Karpas-422 (cell line): ENCODE results near the gene CHST11. TPM values are rescaled to one million over a fixed set of nuclear protein-coding genes. Genes with fewer than 3 reads are reported as not detected.

ENCODE experiments used
- DNase-seq: peaks from one replicate; pipeline ENCODE4 v3.0.0-alpha.2; 2015
- H2AFZ ChIP-seq: fragments of 200-600 bp; sonication (generic); 2 replicates; pipeline ENCODE4 v1.6.1; 2014; ENCODE audit warnings: antibody characterized with exemption, low read length, mixed read lengths
- H3K27ac ChIP-seq: fragments of 200-600 bp; sonication (generic); 2 replicates; pipeline ENCODE4 v1.5.1; 2014; ENCODE audit warnings: mild to moderate bottlenecking, low read length, moderate library complexity
- H3K27me3 ChIP-seq: fragments of 200-600 bp; sonication (generic); 2 replicates; pipeline ENCODE4 v1.6.1; 2014; ENCODE audit warnings: low read length, mixed read lengths
- H3K36me3 ChIP-seq: fragments of 200-600 bp; sonication (generic); 2 replicates; pipeline ENCODE4 v1.6.1; 2014; ENCODE audit warnings: low read length, mixed read lengths; ENCODE audit not compliant: insufficient read depth
- H3K4me1 ChIP-seq: fragments of 200-600 bp; sonication (generic); 2 replicates; pipeline ENCODE4 v1.6.1; 2014; ENCODE audit warnings: mild to moderate bottlenecking, low read length, mixed read lengths
- H3K4me2 ChIP-seq: fragments of 200-600 bp; sonication (generic); 2 replicates; pipeline ENCODE4 v1.6.1; 2014; ENCODE audit warnings: low read length, low read depth, mild to moderate bottlenecking; ENCODE audit not compliant: poor library complexity, severe bottlenecking
- H3K4me3 ChIP-seq: fragments of 200-600 bp; sonication (generic); 2 replicates; pipeline ENCODE4 v1.5.1; 2014; ENCODE audit warnings: mild to moderate bottlenecking, antibody characterized with exemption, low read length, mixed read lengths
- H3K79me2 ChIP-seq: fragments of 200-600 bp; sonication (generic); 2 replicates; pipeline ENCODE4 v1.6.1; 2014; ENCODE audit warnings: mild to moderate bottlenecking, low read length, mixed read lengths
- H3K9ac ChIP-seq: fragments of 200-600 bp; sonication (generic); 2 replicates; pipeline ENCODE4 v1.6.0; 2014; ENCODE audit warnings: low read length
- H3K9me2 ChIP-seq: fragments of 200-600 bp; sonication (generic), shearing (Covaris generic); replicated peaks from 2 replicates; pipeline ENCODE4 v1.6.0; 2014; ENCODE audit warnings: mild to moderate bottlenecking, low read length, moderate library complexity; ENCODE audit not compliant: insufficient read depth
- H3K9me3 ChIP-seq: fragments of 300-700, 200-600 bp; sonication (generic); 2 replicates; pipeline ENCODE4 v1.6.1; 2014; ENCODE audit warnings: low read length, mixed read lengths
- H4K20me1 ChIP-seq: fragments of 200-600 bp; sonication (generic); 2 replicates; pipeline ENCODE4 v1.6.1; 2014; ENCODE audit warnings: mild to moderate bottlenecking, antibody characterized with exemption, low read length, low read depth; ENCODE audit not compliant: insufficient read depth
- total RNA-seq: library from RNA; depleted of rRNA; stranded (reverse); fragments of >200 nt; shearing (Covaris generic); gene quantifications from 2 replicates; pipeline ENCODE4 v1.2.3, GENCODE V29; 2014; ENCODE audit warnings: low replicate concordance

Gene CHST11
- total RNA-seq, 1 experiment from 2014 or later = not detected

- Histone ChIP-seq H3K4me2 (no peak overlapping the region), H3K9me3 (no peaks in the 10 kb centered on the region), H3K36me3 (no peaks in the 10 kb centered on the region), H4K20me1 (no peaks in the 10 kb centered on the region), H2AFZ (no peak overlapping the region), H3K9ac (no peak overlapping the region), H3K4me3 (no peak overlapping the region), H3K27me3 (no peaks in the 10 kb centered on the region), H3K9me2 (no peaks in the 10 kb centered on the region), H3K27ac (no peak overlapping the region), H3K4me1 (no peaks in the 10 kb centered on the region), H3K79me2 (no peaks in the 10 kb centered on the region)
- no peak for DNase-seq
Measured at GRCh38 chr12:104748356-104748755, 291.6 kb downstream of the CHST11 start.

DNA sequence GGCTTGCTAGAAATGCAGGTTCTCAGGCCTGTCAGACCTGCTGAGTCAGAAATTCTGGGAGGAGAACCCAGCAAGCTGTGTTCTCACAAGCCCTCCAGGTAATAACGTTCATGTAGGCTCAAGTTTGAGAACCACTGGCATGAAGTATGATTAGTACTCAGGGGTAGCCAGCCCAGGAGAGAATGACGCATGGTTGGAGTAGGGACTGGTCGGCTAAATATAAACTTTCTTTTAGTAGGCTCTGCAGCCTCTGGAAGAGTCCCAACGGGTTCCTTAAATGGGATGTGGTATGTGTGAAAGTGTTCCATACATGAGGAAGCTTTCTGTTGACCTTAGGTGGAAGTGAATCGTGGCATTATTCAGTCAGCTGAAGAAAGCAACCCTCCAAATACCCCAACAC is 292.0 kb downstream of the CHST11 start:
- no peaks in the 10 kb centered on the region for H3K9me3 ChIP-seq
- H3K4me1 ChIP-seq = no peaks in the 10 kb centered on the region
- DNase-seq = no peak
- H3K9ac ChIP-seq = no peak overlapping the region
- no peaks in the 10 kb centered on the region for H3K79me2 ChIP-seq
- no peaks in the 10 kb centered on the region for H3K27me3 ChIP-seq
- H3K4me3 ChIP-seq = no peak overlapping the region
- no peak overlapping the region for H3K27ac ChIP-seq
- H2AFZ ChIP-seq = no peak overlapping the region
- no peaks in the 10 kb centered on the region for H4K20me1 ChIP-seq
- no peak overlapping the region for H3K4me2 ChIP-seq
- no peaks in the 10 kb centered on the region for H3K36me3 ChIP-seq
- no peaks in the 10 kb centered on the region for H3K9me2 ChIP-seq

DNA sequence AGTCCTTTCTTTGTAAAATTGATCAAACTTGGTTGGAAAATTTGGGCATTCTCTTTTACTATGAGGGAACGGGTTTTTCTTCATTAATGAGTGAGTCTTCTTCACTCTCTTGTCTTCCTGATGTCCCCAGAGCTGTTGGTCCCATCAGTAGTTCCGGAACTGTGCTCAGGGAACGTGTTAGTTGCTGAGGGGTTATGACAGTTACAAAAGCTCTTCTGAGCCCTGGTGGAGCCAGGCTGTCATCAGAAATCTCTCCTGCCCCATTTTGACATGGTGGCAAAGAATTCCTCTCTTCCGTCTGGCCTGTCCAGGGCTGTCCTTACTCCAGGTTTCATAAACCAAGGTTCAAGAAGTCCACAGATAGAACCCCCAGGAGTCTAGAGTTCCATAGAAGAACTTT is 292.8 kb downstream of the CHST11 start:
- Histone ChIP-seq H3K4me2 (no peak overlapping the region), H3K27me3 (no peaks in the 10 kb centered on the region), H3K27ac (no peak overlapping the region), H3K9me3 (no peaks in the 10 kb centered on the region), H4K20me1 (no peaks in the 10 kb centered on the region), H2AFZ (no peak overlapping the region), H3K4me1 (no peaks in the 10 kb centered on the region), H3K9ac (no peak overlapping the region), H3K9me2 (no peaks in the 10 kb centered on the region), H3K4me3 (no peak overlapping the region), H3K36me3 (no peaks in the 10 kb centered on the region), H3K79me2 (no peaks in the 10 kb centered on the region)
- no peak for DNase-seq

DNA sequence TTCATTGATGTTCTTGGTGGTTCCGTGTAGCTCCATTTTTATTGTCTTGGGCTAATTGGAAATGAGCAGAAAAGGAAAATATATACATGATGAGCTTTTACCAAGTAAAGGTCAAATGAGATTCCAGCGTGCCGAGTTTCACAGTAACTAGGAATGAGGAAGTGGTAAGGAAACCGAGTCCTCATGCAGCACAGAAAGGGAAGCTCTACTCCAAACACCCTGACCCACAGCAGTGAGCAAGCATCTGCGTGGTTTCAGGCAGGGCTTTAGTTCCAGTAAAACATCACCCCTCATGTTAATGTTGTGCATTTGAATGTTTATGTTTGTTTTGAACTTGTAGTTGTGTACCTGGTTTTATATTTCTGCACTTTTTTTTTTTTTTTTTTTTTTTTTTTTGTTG is 293.3 kb downstream of the CHST11 start:
- Histone ChIP-seq H3K4me1 (no peaks in the 10 kb centered on the region), H3K4me2 (no peak overlapping the region), H3K36me3 (no peaks in the 10 kb centered on the region), H3K4me3 (no peak overlapping the region), H3K79me2 (no peaks in the 10 kb centered on the region), H4K20me1 (no peaks in the 10 kb centered on the region), H2AFZ (no peak overlapping the region), H3K27ac (no peak overlapping the region), H3K9ac (no peak overlapping the region), H3K27me3 (no peaks in the 10 kb centered on the region), H3K9me2 (no peaks in the 10 kb centered on the region), H3K9me3 (no peaks in the 10 kb centered on the region)
- DNase-seq = no peak

DNA sequence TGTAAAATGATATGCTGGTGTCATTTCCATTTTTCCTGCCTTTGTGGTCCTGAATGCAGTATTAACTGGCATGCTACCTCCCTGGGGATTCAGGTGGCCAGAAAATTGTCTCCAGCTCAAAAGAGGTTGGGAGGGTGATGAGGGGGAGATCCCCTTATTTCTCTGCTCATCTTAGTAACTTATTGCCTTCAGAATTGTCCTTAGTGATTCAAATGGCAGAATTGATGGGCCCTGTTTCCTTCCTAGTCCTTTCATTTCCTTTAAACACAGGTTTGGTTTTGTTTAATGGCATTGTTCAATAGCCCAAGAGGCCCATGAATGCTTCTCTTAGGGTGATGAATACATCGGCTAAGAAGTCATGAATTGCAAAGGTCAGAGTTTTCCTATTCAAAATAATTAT is 294.4 kb downstream of the CHST11 start:
- no peak overlapping the region for H3K9ac ChIP-seq
- H2AFZ ChIP-seq = no peak overlapping the region
- no peak for DNase-seq
- H3K4me3 ChIP-seq = no peak overlapping the region
- no peaks in the 10 kb centered on the region for H3K9me3 ChIP-seq
- H3K36me3 ChIP-seq = no peaks in the 10 kb centered on the region
- H3K79me2 ChIP-seq = no peaks in the 10 kb centered on the region
- no peaks in the 10 kb centered on the region for H3K4me1 ChIP-seq
- no peaks in the 10 kb centered on the region for H3K27me3 ChIP-seq
- H3K27ac ChIP-seq = no peak overlapping the region
- H3K9me2 ChIP-seq = no peaks in the 10 kb centered on the region
- H4K20me1 ChIP-seq = no peaks in the 10 kb centered on the region
- H3K4me2 ChIP-seq = no peak overlapping the region

DNA sequence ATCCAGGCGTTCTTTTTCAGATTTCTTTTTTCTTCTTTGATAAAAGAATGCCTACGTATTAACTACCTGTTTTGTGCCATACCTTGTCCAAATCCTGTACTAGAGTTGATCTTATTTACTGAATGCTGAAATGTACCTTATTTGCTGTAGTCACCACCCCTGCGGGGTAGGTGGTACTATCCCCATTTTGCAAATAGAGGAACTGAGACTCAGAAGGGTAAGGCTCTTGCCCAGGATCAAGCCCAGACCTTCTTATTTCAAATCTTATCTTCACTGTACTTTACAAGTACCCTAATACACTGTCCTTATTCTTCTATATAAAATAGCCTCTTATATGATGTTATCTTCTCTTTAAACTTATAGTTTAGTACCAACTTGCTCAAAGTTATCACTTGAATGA is 294.8 kb downstream of the CHST11 start:
- no peak for DNase-seq
- Histone ChIP-seq H3K27ac (no peak overlapping the region), H4K20me1 (no peaks in the 10 kb centered on the region), H3K9ac (no peak overlapping the region), H2AFZ (no peak overlapping the region), H3K27me3 (no peaks in the 10 kb centered on the region), H3K4me3 (no peak overlapping the region), H3K4me1 (no peaks in the 10 kb centered on the region), H3K4me2 (no peak overlapping the region), H3K36me3 (no peaks in the 10 kb centered on the region), H3K9me3 (no peaks in the 10 kb centered on the region), H3K9me2 (no peaks in the 10 kb centered on the region), H3K79me2 (no peaks in the 10 kb centered on the region)

DNA sequence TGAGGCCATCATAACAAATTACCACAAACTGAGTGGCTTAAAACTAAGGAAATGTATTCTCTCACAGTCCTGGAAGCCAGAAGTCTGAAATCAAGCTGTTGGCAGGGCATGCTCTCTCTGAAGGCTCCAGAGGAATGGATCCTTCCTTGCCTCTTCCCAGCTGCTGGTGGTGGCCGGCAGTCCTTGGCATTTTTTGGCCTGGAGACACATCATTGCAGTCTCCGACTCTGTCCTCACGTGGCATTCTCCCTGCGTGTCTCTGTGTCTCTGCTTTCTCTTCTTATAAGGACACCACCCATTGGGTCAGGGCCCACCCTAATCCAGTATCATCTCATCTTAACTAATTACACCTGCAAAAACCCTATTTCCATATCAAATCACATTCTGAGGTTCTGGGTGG is 295.3 kb downstream of the CHST11 start:
- H3K79me2 ChIP-seq = no peaks in the 10 kb centered on the region
- DNase-seq = no peak
- no peaks in the 10 kb centered on the region for H3K9me2 ChIP-seq

DNA sequence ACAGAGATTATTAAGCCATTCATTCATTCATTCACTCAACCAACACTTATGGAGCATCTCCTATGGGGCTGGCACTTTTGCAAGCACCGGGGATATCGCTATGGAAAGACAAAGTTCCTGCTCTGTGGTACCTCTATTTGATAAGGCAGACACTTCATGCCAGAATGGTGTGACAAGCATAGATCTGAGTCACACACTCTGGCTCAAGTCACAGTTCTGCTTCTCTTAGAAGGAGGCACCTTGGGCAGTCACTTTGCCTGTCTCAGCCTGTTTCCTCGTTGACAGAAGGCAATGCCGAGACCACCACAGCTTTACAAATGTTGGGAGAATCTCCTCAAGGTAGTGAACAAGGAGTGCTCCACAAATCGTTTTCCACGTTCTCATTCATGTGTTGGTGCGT is 296.1 kb downstream of the CHST11 start:
- Histone ChIP-seq H3K27ac (no peak overlapping the region), H4K20me1 (no peaks in the 10 kb centered on the region), H3K36me3 (no peaks in the 10 kb centered on the region), H3K27me3 (no peaks in the 10 kb centered on the region), H3K79me2 (no peaks in the 10 kb centered on the region), H3K4me3 (no peak overlapping the region), H3K4me2 (no peak overlapping the region), H3K4me1 (no peaks in the 10 kb centered on the region), H3K9ac (no peak overlapping the region), H3K9me3 (no peaks in the 10 kb centered on the region), H3K9me2 (no peaks in the 10 kb centered on the region), H2AFZ (no peak overlapping the region)
- DNase-seq = no peak

More for the DNA sequence above, 295.3 kb downstream of the CHST11 start:
- Histone ChIP-seq H3K4me2 (no peak overlapping the region), H3K9me3 (no peaks in the 10 kb centered on the region), H3K4me1 (no peaks in the 10 kb centered on the region), H3K27me3 (no peaks in the 10 kb centered on the region), H3K4me3 (no peak overlapping the region), H3K27ac (no peak overlapping the region), H4K20me1 (no peaks in the 10 kb centered on the region), H2AFZ (no peak overlapping the region), H3K36me3 (no peaks in the 10 kb centered on the region), H3K9ac (no peak overlapping the region)

GRCh38 chr12:104756901-104757300 is 300.2 kb downstream of the CHST11 start:
- Histone ChIP-seq H2AFZ (no peak overlapping the region), H3K9me3 (no peaks in the 10 kb centered on the region), H3K27me3 (no peaks in the 10 kb centered on the region), H3K79me2 (no peaks in the 10 kb centered on the region), H4K20me1 (no peaks in the 10 kb centered on the region), H3K4me1 (no peaks in the 10 kb centered on the region), H3K27ac (no peak overlapping the region), H3K9me2 (no peaks in the 10 kb centered on the region), H3K4me3 (no peak overlapping the region), H3K4me2 (no peak overlapping the region), H3K9ac (no peak overlapping the region), H3K36me3 (no peaks in the 10 kb centered on the region)
- no peak for DNase-seq
